T-helper 2 cell treated with Interferon-gamma antibody and Interleukin-4, amounts not matched to agents 5 μg/mL and 100 μg/mL, for 36 hours (primary cell): ENCODE measurements around the gene MPZL1.
"Not testable (repeated sequence)": the region's sequence is repeated elsewhere in the genome, so short reads cannot be mapped to it uniquely, and the experiment has no call there.

Source experiments
- DNase-seq: peaks from one replicate; pipeline ENCODE4 v3.0.0; 2021; ENCODE audit warnings: low spot score
- H3K27ac Mint-ChIP-seq: one replicate; pipeline ENCODE4 v1.8.0; 2021; ENCODE audit warnings: mild to moderate bottlenecking, mixed read lengths
- H3K27me3 Mint-ChIP-seq: one replicate; pipeline ENCODE4 v1.8.0; 2021; ENCODE audit warnings: low read depth, mixed read lengths
- H3K36me3 Mint-ChIP-seq: one replicate; pipeline ENCODE4 v1.8.0; 2021; ENCODE audit warnings: low read depth, mixed read lengths
- H3K4me1 Mint-ChIP-seq: one replicate; pipeline ENCODE4 v1.8.0; 2021; ENCODE audit warnings: low read depth, mixed read lengths
- H3K4me3 Mint-ChIP-seq: one replicate; pipeline ENCODE4 v1.8.0; 2022; ENCODE audit warnings: mild to moderate bottlenecking, moderate library complexity, mixed read lengths
- H3K9me3 Mint-ChIP-seq: one replicate; pipeline ENCODE4 v1.8.0; 2021; ENCODE audit warnings: mixed read lengths

MPZL1 gene

DNA sequence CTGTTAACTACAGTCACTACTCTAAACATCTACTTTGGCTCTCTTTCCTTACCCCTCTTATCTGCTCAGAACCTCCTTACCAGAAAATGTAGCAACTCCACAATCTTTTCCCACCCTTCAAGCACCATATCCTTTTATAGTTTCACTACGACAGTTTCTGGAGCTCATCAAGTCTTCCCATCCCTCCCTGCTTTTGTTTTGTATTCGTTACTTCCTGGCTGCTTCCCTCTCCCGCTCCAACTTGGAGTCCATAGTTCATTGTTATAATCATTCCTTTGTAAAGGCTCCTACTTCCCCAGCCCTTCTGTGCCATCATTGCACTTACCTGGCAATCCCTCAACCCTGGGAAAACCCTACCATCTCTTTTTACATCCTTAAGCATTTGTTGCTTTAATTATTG is 18.0 kb downstream of the MPZL1 start:
- H3K27me3 Mint-ChIP-seq = no peaks in the 10 kb centered on the region
- H3K9me3 Mint-ChIP-seq = no peaks in the 10 kb centered on the region
- H3K27ac Mint-ChIP-seq = no peak overlapping the region
- no peak overlapping the region for H3K4me3 Mint-ChIP-seq
- peaks cover 4% of the 10 kb centered on the region for H3K4me1 Mint-ChIP-seq
- peaks cover 5% of the 10 kb centered on the region for H3K36me3 Mint-ChIP-seq
- no peak for DNase-seq

DNA sequence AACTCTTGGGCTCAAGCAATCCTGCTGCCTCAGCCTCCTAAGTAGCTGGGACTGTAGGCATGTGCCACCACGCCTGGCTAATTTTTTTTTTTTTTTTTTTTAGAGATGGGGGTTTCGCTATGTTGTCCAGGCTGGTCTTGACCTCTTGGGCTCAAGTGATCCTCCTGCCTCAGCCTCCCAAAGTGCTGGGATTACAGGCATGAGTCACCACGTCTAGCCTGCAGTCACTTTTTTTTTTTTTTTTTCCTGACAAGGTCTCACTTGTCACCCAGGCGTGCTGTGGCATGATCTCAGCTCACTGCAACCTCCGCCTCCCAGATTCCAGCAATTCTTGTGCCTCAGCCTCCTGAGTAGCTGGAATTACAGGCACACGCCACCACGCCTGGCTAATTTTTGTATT is 19.3 kb downstream of the MPZL1 start:
- DNase-seq, H3K4me3 Mint-ChIP-seq, H3K27me3 Mint-ChIP-seq, H3K4me1 Mint-ChIP-seq, H3K36me3 Mint-ChIP-seq, H3K9me3 Mint-ChIP-seq, H3K27ac Mint-ChIP-seq: not testable (repeated sequence)

DNA sequence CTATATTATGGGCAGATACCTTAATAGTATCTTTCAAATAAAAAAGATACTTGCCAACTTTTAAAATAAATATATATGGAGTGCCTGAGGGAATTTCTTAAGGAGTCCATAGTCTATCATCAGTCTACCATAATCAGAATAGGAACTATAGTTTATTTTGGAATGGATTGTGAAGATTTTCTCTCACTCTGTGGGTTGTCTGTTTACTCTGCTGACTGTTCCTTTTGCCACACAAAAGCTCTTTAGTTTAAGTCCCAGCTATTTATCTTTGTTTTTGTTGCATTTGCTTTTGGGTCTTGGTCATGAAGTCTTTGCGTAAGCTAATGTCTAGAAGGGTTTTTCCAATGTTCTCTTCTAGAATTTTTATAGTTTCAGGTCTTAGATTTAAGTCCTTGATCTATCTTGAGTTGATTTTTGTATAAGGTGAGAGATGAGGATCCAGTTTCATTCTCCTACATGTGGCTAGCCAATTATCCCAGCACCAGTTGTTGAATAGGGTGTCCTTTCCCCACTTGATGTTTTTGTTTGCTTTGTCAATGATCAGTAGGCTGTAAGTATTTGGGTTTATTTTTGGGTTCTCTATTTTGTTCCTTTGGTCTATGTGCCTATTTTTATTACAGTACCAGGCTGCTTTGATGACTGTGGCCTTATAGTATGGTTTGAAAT is 20.7 kb downstream of the MPZL1 start:
- not testable (repeated sequence) for H3K36me3 Mint-ChIP-seq, H3K27ac Mint-ChIP-seq, DNase-seq, H3K9me3 Mint-ChIP-seq, H3K27me3 Mint-ChIP-seq, H3K4me3 Mint-ChIP-seq, H3K4me1 Mint-ChIP-seq

DNA sequence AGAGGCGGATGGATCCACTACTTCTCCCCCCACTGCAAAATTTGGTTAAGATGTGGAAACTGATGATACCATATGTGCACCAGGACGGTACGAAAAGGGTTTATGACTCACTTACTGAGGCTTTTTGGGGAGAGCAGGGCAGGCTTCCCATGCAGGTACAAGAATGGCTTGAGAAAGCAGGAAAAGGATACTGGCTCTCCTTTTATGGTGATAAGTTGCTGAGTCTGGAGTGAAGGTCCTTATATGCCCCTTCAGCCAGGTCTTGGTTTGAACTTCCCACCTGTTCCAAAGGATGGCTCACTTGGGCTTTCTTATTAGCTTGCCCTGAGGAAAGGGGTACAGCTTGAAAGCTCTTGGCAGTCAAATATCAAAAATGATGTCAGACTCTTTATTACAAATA is 23.1 kb downstream of the MPZL1 start:
- Mint-ChIP-seq H3K27ac (no peak overlapping the region), H3K36me3 (no peaks in the 10 kb centered on the region), H3K9me3 (no peaks in the 10 kb centered on the region), H3K27me3 (no peaks in the 10 kb centered on the region), H3K4me1 (peaks cover 7% of the 10 kb centered on the region), H3K4me3 (no peak overlapping the region)
- DNase-seq = no peak

DNA sequence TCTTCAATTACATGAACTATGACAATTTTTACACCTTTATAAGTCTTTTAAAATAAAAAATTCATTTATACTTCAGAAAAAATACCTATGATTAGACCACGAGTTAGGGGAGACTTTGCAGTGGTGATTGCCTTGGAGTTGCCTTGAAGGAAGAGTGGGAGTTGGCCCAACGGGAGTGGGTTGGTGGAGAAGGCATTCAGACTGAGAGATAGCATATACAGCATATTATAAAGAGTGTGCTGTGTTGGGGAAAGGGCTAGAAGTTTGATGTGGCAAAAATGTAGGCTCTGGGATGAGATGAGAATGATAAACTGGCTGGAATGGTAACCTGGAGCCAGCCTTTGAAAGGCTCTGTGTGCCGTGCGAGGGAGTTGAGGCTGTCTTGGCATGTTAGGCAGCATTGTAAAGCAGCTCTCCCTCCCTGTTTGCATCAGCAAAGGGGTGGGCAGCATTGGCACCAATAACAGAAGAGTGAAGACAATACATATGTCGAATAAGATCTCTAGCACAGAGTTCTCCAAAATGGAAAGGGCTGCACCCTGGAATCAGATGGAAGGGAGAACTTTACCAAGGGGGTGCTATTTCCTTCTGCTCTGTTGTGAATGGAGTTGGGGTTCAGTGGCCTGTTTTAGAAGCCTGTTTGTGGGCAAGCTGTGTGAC is 24.4 kb downstream of the MPZL1 start:
- Mint-ChIP-seq H3K27ac (no peak overlapping the region), H3K4me3 (no peak overlapping the region), H3K36me3 (no peaks in the 10 kb centered on the region), H3K27me3 (no peaks in the 10 kb centered on the region), H3K9me3 (no peaks in the 10 kb centered on the region), H3K4me1 (peaks cover 7% of the 10 kb centered on the region)
- DNase-seq = no peak

DNA sequence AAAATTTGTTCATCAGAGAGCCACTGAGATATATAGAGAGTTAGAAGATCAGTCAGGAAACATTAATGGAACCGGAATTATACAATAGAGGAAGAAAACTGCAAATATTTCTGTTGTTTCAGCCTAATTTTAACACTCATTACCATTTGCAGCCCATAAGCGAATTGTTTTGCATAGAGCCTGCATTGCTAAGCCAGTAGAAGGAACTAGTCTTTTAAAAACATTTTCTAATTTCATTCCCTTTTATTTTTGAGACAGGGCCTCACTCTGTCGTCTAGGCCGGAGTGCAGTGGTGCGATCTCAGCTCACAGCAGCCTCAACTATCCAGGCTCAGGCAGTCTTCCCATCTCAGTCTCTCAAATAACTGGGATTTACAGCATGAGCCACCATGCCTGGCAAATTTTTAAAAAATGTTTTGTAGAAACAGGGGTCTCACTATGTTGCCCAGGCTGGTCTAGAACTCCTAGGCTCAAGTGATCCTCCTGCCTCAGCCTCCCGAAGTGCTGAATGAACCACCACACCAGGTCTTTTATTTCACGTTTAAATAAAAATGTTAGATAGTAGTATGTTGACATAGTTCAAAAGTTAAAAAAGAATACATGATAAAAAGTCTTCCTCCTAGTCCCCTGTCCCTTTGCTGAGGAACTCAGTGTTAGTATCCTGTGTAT is 25.3 kb downstream of the MPZL1 start:
- H3K27ac Mint-ChIP-seq = no peak overlapping the region
- peaks cover 10% of the 10 kb centered on the region for H3K4me1 Mint-ChIP-seq
- no peaks in the 10 kb centered on the region for H3K36me3 Mint-ChIP-seq
- no peak overlapping the region for H3K4me3 Mint-ChIP-seq
- H3K27me3 Mint-ChIP-seq = no peaks in the 10 kb centered on the region
- no peak for DNase-seq
- H3K9me3 Mint-ChIP-seq = no peaks in the 10 kb centered on the region

DNA sequence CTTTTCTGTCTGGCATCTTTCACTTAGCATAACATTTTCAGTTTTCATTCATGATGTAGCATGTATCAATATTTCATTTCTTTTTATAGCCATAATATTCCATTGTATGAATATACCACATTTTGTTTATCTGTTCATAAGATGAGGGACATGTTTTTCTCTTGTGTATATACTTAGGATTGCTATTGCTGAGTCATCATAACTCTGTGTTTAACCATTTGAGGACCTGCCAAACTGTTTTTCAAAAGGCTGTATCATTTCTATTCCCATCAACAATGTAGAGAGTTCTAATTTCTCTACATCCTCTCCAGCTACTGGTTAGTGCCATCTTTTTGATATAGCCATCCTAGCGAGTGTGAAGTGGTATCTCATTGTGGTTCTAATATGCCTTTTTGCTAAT is 26.2 kb downstream of the MPZL1 start:
- H3K27me3 Mint-ChIP-seq = no peaks in the 10 kb centered on the region

DNA sequence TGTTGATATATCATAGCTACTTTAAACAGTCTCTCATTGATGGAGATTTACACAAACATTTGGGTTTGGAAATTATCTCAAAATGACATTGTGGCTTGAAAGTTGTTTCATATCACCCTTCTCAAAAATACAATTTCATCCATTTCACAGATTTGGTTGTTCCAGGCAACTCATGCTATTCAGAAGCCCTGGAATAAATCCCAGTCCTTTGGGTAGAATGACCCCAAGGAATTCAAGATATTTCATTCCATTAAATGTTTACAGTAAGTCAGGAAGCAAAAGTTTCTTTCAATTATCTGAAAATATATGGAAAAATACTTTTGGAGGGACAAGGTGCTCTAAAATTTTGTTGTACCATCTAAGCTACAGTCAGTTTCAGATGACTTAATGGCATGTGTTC is 27.1 kb downstream of the MPZL1 start:
- H3K9me3 Mint-ChIP-seq = no peaks in the 10 kb centered on the region
- H3K4me3 Mint-ChIP-seq = no peak overlapping the region
- no peaks in the 10 kb centered on the region for H3K27me3 Mint-ChIP-seq
- DNase-seq = no peak
- H3K36me3 Mint-ChIP-seq = no peaks in the 10 kb centered on the region
- H3K4me1 Mint-ChIP-seq = peaks cover 16% of the 10 kb centered on the region
- H3K27ac Mint-ChIP-seq = no peak overlapping the region

More for the DNA sequence above, 26.2 kb downstream of the MPZL1 start:
- H3K4me3 Mint-ChIP-seq = no peak overlapping the region
- H3K9me3 Mint-ChIP-seq = no peaks in the 10 kb centered on the region
- peaks cover 15% of the 10 kb centered on the region for H3K4me1 Mint-ChIP-seq
- DNase-seq = no peak
- no peak overlapping the region for H3K27ac Mint-ChIP-seq
- H3K36me3 Mint-ChIP-seq = no peaks in the 10 kb centered on the region

DNA sequence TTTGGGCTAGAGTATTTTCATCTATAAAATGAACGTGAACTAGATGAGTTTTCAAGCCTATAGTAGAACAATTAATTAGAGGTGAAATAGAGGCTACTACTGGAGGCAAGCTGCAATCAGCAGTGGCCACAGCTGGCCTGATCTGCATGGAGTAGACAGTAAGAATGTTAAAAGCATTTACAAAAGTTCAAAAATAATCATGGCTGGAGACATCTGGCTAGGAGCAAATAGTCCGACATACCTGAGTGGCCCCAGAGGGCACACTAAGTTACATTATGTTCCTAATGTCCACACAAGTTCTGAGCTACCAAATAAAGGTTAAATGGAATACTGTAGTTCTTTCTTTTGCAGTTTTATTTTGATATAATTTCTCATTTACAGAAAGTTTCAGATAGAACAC is 28.0 kb downstream of the MPZL1 start:
- no peaks in the 10 kb centered on the region for H3K9me3 Mint-ChIP-seq
- H3K27ac Mint-ChIP-seq = no peak overlapping the region
- no peak for DNase-seq
- H3K4me1 Mint-ChIP-seq = peaks cover 16% of the 10 kb centered on the region
- H3K4me3 Mint-ChIP-seq = no peak overlapping the region
- no peaks in the 10 kb centered on the region for H3K27me3 Mint-ChIP-seq
- H3K36me3 Mint-ChIP-seq = no peaks in the 10 kb centered on the region

DNA sequence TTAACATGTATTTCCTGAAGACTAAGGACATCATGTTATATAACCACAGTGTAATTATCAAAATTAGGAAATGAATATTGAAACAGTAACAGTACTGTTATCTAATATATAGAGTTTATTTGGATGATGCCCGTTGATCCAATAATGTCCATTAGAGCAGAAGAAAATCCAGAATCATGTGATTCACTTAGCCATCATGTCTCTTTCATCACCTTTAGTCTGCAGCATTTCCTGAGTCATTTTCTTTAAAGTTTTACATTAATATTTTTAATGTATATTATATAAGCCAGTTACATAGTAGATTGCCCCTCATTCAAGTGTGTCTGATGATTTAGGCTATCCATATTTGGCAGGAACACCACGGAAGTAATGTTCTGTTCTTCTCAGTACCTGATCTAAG is 28.9 kb downstream of the MPZL1 start:
- H3K27me3 Mint-ChIP-seq = no peaks in the 10 kb centered on the region
- H3K4me1 Mint-ChIP-seq = peaks cover 16% of the 10 kb centered on the region
- H3K27ac Mint-ChIP-seq = no peak overlapping the region
- H3K4me3 Mint-ChIP-seq = no peak overlapping the region
- no peaks in the 10 kb centered on the region for H3K36me3 Mint-ChIP-seq
- DNase-seq = no peak
- no peaks in the 10 kb centered on the region for H3K9me3 Mint-ChIP-seq

DNA sequence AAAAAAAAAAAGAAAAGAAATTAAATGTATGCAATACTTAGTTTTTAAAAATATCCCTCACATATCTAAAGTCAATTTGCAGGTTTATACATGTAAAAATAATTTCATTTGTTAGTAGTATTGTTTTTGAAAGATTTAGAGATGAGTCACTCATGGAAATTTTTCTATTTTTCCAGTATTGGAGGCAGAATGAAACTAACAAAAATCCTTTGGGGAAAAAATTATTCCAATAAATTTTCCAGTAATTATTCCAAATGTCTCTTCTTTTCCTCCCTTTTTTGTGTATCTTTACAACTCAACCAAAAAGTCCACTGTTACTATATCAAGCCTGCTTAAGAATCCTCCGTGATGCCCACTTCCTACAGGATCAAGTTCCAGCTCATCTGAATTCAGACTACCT is 29.9 kb downstream of the MPZL1 start:
- Mint-ChIP-seq H3K4me3 (no peak overlapping the region), H3K27me3 (no peaks in the 10 kb centered on the region), H3K4me1 (peaks cover 16% of the 10 kb centered on the region), H3K27ac (no peak overlapping the region), H3K36me3 (no peaks in the 10 kb centered on the region), H3K9me3 (no peaks in the 10 kb centered on the region)
- no peak for DNase-seq

DNA sequence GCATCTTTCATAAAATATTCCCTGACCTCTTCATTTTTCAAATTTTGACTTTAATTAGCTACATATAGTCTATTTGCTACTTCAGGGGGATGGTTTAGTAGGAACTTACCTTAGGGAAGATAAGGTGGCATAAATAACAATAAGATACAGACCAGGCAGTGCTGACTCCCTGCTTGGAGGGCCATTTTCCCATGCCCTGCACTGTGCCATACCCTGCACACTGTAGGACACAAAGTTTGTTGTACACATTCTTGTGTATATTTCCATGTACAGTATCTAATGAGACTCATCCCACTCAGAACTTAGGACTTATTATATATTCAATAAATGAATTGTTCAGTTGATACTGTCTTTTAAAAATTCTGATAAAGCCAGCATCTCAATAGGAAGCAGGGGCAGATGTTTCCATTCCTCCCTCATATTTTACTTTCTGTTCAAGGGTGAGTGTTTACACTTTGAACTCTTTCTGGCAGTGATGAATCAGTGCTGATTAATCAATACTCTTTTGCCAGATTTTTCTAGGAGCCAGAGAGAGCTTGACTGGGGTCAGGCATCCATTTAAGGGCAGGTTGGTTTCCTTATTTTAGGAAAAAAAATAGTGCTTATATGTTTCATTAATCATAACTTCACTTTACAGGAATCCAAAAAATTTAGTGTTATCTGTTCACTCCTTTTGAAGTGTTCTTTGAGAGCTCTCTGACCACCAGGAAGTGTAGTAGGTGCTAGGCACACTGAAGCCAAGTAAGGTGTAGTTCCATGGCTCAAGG is 30.6 kb downstream of the MPZL1 start:
- Mint-ChIP-seq H3K27ac (peak overlapping the region; percentile 4), H3K36me3 (no peaks in the 10 kb centered on the region), H3K4me1 (peaks cover 16% of the 10 kb centered on the region)

DNA sequence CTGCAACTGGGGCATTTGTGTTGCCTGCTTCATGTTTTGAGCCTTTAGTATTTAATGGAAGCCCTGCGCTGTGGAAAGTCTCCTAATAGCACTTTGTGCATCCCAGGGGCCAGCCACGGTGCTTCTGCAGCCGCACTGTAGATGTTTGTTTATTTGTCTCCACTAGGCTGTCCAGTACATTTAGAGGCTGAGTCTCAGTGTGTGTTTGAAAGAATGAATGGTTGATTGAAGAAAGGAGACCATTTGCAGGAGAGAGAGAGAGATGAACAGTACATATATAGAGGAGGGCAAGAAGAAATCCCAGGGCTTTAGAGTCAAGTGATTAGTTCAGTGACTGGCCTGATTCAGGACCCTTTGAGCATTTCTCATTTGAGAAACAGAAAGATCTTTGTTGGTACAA is 33.9 kb downstream of the MPZL1 start:
- H3K27ac Mint-ChIP-seq = no peak overlapping the region
- H3K4me3 Mint-ChIP-seq = no peak overlapping the region
- no peak for DNase-seq
- no peaks in the 10 kb centered on the region for H3K27me3 Mint-ChIP-seq
- H3K9me3 Mint-ChIP-seq = no peaks in the 10 kb centered on the region
- H3K4me1 Mint-ChIP-seq = peaks cover 16% of the 10 kb centered on the region
- no peaks in the 10 kb centered on the region for H3K36me3 Mint-ChIP-seq

More for the DNA sequence above, 30.6 kb downstream of the MPZL1 start:
- Mint-ChIP-seq H3K4me3 (no peak overlapping the region), H3K9me3 (no peaks in the 10 kb centered on the region), H3K27me3 (no peaks in the 10 kb centered on the region)
- no peak for DNase-seq
